Activated CD8-positive, alpha-beta memory T cell treated with anti-CD3 and anti-CD28 coated beads for 1 hour (primary cell): ENCODE results near the gene FBXL7.

Source experiments
- DNase-seq, 2 donors: peaks; one replicate each; pipeline ENCODE4 v3.0.0-alpha.2; 2020; ENCODE audit warnings: low read depth in 1 of 2; ENCODE audit errors: extremely low read depth in 1 of 2

The FBXL7 gene

DNA sequence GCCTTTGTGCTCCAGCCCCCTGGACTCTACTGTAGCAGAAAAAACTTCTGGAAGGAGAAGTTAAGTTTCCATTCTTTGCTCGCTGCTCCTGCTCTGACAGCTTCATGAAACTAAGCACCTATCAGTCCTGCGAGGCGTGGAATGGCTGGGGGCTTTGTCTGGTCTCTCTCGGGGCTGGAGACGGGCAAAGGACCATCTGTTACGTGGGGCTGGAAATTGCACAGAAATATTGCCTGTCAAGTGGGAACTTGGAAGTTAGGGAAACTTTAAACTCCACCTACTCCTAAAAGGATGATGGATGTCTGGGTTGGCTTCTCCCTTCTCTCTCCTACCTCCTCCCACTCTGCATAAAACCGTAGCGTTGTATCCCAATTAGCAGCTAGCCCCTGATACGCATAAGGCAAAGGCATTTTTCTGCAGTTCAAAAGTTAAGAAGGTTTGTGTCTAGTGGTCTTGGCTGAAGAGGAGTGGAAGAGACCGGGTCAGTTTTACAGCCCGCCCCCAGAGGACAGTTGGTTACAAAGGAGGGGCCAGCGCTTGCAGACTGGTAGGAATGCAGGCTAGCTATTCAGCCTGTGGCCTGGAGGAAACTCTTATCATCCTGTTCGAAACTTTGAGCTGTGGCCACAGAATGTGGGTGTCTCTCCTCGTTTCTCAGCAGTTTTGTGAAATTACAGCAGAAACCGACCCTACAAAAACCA lies 1.3 kb downstream of the FBXL7 start:
- no peak for DNase-seq

DNA sequence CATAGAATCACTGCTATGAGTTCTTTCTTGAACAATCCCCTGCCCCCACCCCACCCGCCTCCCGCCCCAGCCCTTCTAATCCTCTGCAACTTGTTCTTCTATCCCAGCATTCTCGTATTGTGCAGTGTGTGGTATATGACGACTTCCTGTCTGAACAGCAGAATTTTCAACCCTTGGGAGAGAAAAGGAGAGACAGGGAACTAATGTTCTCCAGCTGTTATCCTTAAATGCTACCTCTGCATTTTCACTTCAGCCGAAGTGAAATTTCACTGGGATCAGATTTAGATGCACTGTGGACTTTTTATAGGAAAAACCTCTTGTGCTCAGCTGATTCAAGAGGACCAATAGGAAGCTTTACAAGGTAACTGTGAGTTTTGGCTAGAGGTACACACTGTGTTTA lies 2.2 kb downstream of the FBXL7 start:
- no peak for DNase-seq

DNA sequence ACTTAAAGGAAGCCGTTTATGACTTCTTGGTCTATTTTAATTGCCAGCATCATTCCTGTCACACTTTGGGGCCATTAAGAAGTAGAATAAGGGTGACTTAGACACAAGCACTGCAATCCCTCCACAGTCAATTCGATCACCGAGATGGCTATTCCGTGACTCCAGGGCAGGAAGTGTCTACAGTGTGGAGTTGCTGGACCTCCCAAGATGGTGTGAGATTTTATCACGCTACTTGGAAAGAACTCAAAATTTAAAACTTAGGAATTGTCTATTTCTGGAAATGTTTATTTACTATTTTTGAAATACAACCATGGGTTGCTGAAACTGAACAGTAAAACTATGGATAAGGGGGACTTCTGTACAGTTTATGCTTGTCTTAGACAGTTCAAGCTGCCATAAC lies 6.2 kb downstream of the FBXL7 start:
- no peak for DNase-seq

- no peak for DNase-seq
Measured at GRCh38 chr5:15506897-15507296, 6.9 kb downstream of the FBXL7 start.

DNA sequence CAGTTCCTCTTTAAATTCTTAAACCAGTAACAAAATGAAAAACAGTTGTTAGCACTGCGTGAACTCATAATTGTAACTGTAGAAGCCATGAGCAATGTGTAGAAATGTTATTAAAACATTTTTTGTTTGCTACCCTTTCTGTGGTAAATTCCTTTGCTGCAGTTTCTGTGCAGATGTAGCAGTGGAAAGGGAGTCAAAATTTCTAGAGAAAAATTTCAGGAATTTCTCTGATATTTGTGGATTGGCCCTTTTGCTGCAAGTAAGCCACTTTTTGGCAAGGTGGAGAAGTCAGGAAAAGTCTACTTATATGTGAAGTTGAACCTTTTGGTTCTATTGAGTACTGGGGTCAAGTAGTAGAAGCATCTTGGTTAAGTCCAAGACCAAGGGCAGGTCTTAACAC lies 10.1 kb downstream of the FBXL7 start:
- DNase-seq: no peak

- DNase-seq: no peak
Measured at GRCh38 chr5:15510831-15511230, 10.9 kb downstream of the FBXL7 start.

- DNase-seq: no peak
Measured at GRCh38 chr5:15513431-15513830, 13.5 kb downstream of the FBXL7 start.

DNA sequence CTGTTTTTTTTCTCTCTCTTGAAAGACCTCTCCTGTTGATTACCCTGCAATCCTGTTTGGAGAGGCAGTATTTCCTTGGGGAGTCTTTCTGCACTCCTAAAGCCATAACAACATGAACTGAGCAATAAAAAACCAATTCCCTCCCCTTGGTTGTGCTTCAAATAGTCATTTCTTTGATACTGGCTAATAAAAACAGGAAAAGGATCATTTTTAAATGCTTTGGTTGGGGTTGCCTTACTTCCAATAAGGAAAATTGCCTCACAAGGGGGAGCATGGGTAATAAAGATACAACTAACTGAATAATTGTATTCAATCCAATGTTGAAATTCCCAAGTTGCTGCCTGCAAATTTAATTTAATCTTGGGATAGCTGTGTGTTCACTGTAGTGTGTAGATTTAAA lies 13.9 kb downstream of the FBXL7 start:
- DNase-seq: no peak

GRCh38 chr5:15515229-15515628 lies 15.2 kb downstream of the FBXL7 start:
- DNase-seq: no peak

- no peak for DNase-seq
Measured at GRCh38 chr5:15516486-15516885, 16.5 kb downstream of the FBXL7 start.

GRCh38 chr5:15518786-15519185 lies 18.8 kb downstream of the FBXL7 start:
- no peak for DNase-seq

DNA sequence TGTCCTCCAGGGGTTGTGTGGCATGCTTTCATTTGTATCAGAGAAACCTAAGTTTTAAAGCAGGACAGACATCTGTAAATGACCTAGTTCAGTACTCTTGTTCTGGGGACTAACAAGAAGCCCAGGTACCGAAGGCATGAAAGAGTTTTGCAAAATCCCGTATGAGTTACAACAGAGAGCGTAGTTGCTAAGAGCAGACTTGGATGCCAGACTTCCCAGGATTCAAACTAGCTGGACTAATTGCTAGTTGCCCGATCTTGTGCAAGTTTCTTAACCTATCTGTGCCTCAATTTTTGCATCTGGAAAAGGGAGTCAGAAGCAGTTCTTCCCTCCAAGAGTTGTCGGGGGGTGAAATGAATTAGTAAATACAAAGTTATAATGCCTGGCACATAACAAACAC lies 20.9 kb downstream of the FBXL7 start:
- DNase-seq: no peak

- DNase-seq: no peak
Measured at GRCh38 chr5:15521381-15522186, 21.6 kb downstream of the FBXL7 start.

- no peak for DNase-seq
Measured at GRCh38 chr5:15522187-15522520, 22.2 kb downstream of the FBXL7 start.

DNA sequence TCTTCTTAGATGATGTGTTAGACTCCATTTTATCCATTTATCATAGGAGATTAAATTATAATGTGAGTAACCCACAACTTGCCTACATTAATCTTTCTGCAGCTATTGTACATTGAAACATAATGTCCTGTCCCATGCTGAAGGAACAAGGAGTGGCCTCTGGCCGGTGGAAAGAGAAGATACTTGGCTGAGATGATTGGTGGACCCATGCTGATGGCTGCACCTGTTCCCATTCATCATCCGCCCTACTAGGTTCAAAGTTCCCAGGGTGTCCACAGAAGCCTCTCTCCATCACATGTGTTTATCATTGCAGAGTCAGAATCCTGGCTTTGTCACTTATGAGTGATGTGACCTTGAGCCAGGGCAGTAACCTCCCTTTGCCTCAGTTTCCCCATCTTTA lies 24.7 kb downstream of the FBXL7 start:
- no peak for DNase-seq

GRCh38 chr5:15525703-15526275 lies 25.8 kb downstream of the FBXL7 start:
- DNase-seq: no peak

DNA sequence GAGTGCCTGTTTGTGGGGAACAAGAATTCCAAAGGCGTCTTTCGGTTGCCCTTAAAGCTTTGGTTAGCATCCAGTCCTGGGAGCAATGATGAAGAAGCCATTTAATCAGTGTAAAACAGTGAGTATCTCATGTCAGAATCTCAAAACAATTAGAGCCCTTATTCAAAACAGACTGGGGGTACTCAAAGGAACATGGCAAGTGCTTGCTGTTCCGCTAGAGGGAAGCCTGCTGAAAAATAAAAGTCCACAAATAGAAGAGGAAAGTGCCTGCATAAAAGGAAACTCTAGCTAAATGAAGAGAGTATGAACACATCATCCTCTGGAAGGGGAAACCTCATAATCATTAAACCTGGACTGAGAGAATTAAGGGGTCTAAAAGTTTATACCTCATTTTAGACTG lies 26.4 kb downstream of the FBXL7 start:
- no peak for DNase-seq

- no peak for DNase-seq
Measured at GRCh38 chr5:15528476-15528875, 28.5 kb downstream of the FBXL7 start.

GRCh38 chr5:15529013-15529412 lies 29.0 kb downstream of the FBXL7 start:
- no peak for DNase-seq

DNA sequence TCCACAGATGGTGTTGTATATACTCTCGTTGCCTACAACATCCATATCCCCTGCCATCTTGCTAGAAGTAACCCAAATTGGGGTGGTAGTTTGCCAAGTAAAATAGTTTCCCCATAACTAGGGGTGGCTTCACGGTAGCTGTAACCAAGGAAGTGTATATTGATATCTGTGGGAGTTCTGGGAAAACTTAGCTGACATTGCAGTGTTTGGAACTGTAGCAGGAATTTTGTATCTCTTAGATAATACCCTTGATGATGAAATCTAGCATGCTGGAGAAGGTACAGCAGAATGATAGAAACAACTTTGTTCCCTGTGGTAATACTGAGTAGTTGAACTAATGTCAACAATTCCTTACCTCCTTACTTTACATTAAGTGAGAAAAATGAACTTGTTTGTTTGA lies 29.8 kb downstream of the FBXL7 start:
- DNase-seq: no peak

- DNase-seq: no peak
Measured at GRCh38 chr5:15533129-15533893, 33.3 kb downstream of the FBXL7 start.

GRCh38 chr5:15535938-15536337 lies 36.0 kb downstream of the FBXL7 start:
- DNase-seq: no peak
